HG02588 (cell line): ENCODE measurements around the gene FIGNL1.
A peak's percentile ranks its signal among the peaks of the same experiment; 100 is the strongest.
"Not testable (repeated sequence)": the region's sequence is repeated elsewhere in the genome, so short reads cannot be mapped to it uniquely, and the experiment has no call there.

Experiments used
- ATAC-seq: cut with Tn5 transposase; IDR thresholded peaks from one replicate; pipeline ENCODE4 v1.9.1; 2021; ENCODE audit warnings: mild to moderate bottlenecking, moderate library complexity; ENCODE audit not compliant: unreplicated experiment

Gene FIGNL1

DNA sequence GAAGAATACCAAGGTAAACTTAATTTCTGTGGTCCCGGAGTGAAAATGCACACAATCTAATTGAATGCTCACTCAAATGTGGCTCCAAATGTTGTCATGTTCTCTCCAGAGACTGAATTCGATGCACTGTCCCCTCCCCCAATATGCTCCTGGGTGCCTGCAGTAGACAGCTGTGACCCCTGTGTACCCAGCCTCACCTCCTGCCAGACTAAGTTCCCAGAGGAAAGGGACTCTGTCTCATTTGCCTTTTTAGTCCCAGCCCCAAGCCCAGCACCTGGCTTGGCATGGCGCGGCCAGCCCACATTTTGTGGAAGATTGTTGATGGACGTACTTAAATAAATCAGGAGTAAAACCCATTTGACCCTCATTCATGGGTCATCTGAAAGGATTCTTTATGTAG lies 21.8 kb upstream of the FIGNL1 start:
- ATAC-seq: no peak

GRCh38 chr7:50470250-50471163 lies 20.4 kb upstream of the FIGNL1 start:
- ATAC-seq: no peak

DNA sequence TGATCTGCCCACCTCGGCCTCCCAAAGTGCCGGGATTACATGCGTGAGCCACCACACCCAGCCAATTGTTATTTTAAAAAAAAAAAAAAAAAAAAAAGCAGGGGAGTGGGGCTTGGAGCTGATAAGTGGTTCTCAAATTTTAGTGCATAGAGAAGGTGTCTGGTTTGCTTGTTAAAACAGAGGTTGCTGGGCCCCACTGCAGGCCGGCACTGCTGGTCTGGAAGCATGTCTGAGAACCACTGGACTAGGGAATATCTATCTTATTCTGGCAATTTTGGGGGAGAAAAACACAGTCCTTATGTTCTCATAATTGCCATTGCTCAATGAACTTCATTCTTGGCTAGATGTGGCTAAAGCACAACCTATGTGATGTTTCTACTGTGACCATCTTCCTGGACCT lies 19.0 kb upstream of the FIGNL1 start:
- ATAC-seq: no peak

GRCh38 chr7:50467817-50468610 lies 17.9 kb upstream of the FIGNL1 start:
- peak; percentile 89 for ATAC-seq

DNA sequence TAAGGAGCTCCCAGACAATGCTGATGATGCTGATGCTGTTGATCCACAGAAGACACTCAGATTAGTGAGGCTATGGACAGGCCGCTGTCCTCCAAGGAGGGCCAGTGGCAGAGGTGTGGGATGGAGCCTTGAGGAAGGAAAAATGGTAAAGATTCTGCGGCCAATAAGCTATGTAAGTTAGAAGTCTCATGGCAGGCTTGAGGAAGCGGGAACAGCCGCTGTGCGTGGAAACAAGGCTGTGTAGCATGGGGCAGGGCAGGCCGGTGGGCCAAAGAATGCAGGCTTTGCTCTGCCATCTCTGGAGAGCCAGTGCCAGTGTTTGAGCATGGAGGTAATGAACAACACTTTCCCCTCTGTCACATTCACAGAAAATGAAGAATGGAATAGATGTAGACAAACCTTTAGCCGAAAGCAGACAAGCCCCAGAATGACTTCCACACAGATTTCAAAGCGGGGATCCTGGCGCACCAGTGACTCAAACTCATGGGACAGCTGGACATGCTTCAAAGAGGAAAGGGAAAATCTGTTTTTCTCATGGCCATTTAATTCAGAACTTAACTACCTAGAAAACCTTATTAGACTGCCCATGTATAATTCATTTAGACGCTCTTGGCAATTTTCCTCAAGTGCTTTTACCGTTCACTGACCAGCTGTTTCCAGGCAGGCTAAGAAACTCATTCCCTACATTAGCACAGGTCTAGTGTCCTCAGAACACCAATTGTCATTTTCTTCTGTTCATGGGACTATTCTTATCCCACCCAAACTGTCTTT lies 16.9 kb upstream of the FIGNL1 start:
- ATAC-seq: no peak

- ATAC-seq: no peak
Measured at GRCh38 chr7:50463035-50463434, 12.9 kb upstream of the FIGNL1 start.

DNA sequence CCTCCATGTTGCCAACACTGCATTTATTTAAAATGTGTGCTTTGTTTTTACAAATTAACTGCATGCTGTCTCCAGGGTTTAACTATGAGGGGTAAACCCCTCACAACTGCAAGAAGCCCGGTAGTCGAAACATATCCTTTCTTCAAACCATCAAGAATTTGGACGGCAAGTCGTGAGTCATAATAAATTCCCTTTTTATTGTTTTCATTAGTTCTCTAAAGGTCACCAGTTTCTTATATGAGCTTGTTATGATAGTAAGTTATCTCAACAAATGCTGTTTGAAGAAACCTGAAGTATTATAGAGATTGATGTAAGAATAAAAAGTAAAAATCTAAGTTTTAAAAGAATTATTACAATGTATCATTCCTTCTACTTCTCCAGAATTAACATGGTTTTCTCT lies 12.2 kb upstream of the FIGNL1 start:
- no peak for ATAC-seq

- no peak for ATAC-seq
Measured at GRCh38 chr7:50461695-50462094, 11.5 kb upstream of the FIGNL1 start.

DNA sequence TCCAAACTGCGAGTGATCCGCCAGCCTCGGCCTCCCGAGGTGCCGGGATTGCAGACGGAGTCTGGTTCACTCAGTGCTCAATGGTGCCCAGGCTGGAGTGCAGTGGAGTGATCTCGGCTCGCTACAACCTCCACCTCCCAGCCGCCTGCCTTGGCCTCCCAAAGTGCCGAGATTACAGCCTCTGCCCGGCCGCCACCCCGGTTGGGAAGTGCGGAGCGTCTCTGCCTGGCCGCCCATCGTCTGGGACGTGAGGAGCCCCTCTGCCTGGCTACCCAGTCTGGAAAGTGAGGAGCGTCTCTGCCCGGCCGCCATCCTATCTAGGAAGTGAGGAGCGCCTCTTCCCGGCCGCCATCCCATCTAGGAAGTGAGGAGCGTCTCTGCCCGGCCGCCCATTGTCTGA lies 9.0 kb upstream of the FIGNL1 start:
- ATAC-seq: not testable (repeated sequence)

GRCh38 chr7:50458651-50459050 lies 8.5 kb upstream of the FIGNL1 start:
- not testable (repeated sequence) for ATAC-seq

GRCh38 chr7:50456371-50457123 lies 6.4 kb upstream of the FIGNL1 start:
- ATAC-seq: no peak

DNA sequence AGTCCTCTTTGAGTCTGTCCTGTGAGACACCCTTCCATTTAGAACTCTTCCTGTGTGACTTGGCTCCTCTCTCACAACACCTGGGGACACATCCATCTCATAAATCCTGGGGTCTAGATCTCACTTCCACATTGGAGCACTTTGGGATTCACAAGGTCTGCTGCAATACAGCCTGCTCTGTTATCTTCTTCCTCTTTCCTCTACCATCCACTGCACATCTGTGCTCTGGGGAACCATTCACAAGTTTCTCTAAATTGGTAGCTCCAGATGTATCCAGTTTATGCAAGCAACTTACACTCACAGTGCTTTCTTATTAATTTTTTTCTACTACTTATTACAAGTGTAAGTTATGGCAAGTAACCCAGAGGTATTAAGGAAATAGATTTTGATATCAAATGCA lies 5.5 kb upstream of the FIGNL1 start:
- no peak for ATAC-seq

DNA sequence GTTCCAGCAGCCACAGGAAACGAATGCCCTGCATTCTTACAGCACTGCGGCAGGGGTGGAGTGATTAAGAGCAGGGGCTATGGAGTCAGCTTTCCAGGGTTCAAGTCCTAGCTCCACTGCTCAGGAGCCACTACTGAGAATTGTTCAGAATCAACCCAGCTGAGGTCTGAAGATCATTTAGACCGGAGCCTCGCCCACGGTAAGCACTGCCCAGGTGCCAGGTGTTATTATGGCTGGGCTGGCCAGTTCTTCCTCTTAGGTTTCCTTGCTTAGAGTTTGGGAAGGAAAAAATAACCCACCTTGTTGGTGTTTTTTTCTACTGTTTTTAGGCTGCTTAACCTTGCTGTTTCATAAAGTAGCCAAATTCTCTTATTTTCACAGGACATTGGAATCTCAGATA lies 4.8 kb upstream of the FIGNL1 start:
- ATAC-seq: no peak

- peak; percentile 20 for ATAC-seq
Measured at GRCh38 chr7:50450590-50451032, 461 bp upstream of the FIGNL1 start.

DNA sequence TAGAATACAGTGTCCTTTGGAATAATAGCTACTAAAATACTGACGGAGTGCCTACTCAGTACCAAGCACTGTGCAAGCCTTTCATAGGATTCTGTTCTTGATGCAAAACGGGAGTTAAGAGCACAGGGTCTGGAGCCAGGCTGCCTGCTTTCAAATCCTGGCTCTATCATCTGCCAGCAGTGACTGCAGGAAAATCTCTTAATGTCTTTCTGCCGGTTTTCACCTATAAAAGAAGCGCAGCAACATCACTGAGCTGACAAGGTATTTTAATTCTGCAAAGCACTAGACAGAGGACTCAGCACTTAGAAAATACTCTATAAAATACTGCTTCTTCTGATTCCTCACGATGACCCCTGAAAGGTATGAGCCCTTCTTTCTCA lies 659 bp downstream of the FIGNL1 start:
- no peak for ATAC-seq

- no peak for ATAC-seq
Measured at GRCh38 chr7:50448823-50449222, 1.3 kb downstream of the FIGNL1 start.

GRCh38 chr7:50446542-50446960 lies 3.6 kb downstream of the FIGNL1 start:
- no peak for ATAC-seq

DNA sequence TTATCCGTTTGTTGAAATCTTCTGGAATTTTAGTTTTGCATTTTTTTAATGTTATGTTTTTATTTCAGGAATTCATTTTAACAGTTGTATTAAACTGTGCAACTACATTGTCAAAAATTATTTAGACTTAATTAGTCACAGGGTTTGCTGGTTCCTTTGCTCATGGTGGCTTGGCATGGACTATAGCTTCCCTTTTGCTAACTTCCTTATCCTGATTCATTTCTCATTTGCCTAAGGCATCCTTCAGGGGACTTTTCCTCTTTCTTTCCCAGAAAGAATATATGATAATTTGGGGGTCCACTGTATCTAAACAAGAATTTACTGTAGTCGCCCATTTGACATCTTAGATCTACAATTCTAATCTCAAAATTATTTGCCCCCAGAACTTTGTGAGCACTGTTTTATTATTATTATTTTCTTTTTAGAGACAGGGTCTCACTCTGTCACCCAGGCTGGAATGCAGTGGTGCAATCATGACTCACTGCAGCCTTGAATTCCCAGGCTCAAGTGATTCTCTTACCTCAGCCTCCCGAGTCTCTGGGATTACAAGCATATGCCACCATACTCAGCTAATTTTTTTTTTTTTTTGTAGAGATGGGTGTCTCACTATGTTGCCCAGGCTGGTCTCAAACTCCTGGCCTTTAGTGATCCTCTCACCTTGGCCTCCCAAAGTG lies 13.9 kb downstream of the FIGNL1 start:
- no peak for ATAC-seq

GRCh38 chr7:50431722-50432305 lies 18.3 kb downstream of the FIGNL1 start:
- ATAC-seq: no peak

- no peak for ATAC-seq
Measured at GRCh38 chr7:50431316-50431715, 18.8 kb downstream of the FIGNL1 start.
